ENCODE data around the gene LRRC8B. TPM values are rescaled to one million over a fixed set of nuclear protein-coding genes. Genes with fewer than 3 reads are reported as not detected.
A peak's percentile ranks its signal among the peaks of the same experiment; 100 is the strongest.
"Not testable (repeated sequence)": the region's sequence is repeated elsewhere in the genome, so short reads cannot be mapped to it uniquely, and the experiment has no call there.

The LRRC8B gene
- total RNA-seq, 1 experiment from 2014 or later = 1.1 TPM

DNA sequence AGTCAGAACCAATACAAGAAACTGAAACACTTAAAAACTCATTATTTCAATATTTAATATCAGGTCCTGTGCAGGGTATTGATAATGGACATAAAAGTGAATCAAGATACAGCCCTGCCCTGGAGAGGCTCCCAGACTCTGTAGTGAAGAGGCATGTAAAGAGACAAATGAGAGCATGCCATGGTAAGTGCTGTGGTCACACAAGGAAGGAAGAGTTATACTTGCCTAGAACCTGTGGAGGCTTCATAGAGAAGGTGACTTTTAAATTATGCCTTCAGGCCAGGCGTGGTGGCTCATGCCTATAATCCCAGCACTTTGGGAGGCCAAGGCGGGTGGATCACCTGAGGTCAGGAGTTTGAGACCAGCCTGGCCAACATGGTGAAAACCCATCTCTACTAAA lies 105.0 kb downstream of the LRRC8B start:
- H3K4me3 ChIP-seq, DNase-seq, H3K9me3 ChIP-seq, H3K36me3 ChIP-seq, H3K27me3 ChIP-seq: not testable (repeated sequence)

DNA sequence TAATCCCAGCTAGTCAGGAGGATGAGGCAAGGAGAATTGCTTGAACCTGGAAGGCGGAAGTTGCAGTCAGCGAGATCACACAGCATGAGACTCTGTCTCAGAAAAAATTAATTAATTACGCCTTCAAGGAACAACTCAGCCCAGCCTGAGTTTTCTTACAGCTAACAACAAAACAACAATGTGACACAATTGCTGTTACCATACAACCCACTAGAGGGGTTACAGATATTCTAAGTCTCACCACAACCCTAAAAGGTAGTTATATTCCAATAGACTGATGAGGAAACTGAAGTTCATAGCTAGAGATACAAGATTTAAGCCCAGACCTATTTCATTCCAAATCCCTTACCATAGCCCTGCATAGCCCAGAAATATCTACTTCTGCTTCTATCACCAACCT lies 105.4 kb downstream of the LRRC8B start:
- H3K9me3 ChIP-seq = no peaks in the 10 kb centered on the region
- H3K4me3 ChIP-seq = no peak overlapping the region
- no peak for DNase-seq
- H3K27me3 ChIP-seq = no peaks in the 10 kb centered on the region
- no peaks in the 10 kb centered on the region for H3K36me3 ChIP-seq

DNA sequence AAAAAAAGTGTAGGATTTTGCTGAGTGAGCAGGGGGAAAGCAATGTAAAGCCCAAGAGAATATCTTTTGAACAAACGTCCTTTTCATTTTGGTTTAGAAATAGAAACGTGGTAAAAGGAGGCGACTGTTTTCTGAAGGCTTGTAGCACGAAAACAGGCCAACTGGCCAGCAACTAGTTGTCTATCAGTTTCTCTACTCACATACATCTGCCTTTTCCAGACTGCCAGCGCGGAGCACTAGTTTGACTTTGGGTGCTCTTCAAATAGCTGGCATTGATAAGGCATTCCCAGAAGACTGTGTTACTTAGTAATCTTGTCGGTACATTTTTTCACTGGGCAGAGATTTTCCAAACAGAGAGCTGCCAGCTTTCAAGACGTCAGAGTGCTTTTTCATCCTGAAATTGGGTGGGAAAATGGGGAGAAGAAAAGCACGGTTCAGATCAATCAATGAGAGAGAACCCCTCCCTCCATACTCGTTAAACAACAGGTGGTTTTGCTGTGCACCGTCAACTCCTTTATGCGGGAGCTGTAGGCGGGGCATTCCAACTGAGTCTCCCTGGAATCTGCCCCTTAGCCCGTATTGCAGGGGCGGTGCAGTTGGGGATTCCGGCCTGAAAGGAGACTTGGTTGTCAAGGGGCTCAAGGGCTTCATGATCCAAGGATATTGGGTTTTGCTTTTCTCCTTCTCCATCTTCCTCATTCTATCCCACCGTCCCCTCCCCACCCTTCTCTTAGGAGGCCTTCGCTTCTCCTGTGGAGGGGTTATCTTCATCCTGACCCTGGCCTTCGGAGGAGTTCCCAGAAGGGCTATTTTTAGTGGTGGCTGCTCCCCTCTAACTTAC lies 107.4 kb downstream of the LRRC8B start:
- Histone ChIP-seq H3K9me3 (no peaks in the 10 kb centered on the region), H3K27me3 (no peaks in the 10 kb centered on the region), H3K36me3 (no peaks in the 10 kb centered on the region), H3K4me3 (peak overlapping the region; percentile 71)
- no peak for DNase-seq

DNA sequence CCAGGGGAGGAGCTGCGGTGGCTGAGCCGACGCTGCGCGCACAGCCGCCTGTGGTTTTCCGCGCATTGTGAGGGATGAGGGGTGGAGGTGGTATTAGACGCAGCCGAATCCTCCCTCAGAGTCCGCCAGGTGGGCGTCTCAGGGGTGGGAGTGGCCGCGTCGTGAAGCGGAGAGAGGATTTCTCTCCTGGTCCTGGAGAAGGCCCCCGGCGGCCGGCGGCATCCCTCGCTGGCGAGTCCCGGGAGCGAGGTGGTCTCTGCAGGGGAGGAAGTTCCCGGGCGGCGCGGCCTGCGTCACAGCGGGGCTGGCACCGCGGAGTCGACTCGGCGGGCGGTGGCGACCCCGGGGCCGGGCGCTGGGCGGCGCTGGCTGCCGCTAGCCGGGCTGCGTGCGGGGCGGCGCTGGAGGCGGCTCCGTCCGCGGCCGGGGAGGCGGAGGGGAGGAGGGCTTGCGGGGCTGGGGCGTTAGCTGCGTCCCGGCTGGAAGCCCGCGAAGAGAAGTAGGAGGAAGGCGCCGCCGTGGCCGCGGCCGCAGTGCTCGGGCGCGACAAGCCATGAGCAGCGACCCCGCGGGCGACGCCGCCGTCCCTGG lies 108.1 kb downstream of the LRRC8B start, which contains the start of gene LRRC8C:
TSS of gene LRRC8C (plus strand) at position 464 of the 591 bp plus-strand sequence. CDS start 53,354 bp downstream, outside the sequence.
- no peaks in the 10 kb centered on the region for H3K36me3 ChIP-seq
- peak; percentile 77 for DNase-seq
- H3K4me3 ChIP-seq = peak within 1 kb of the TSS; percentile 71
- no peaks in the 10 kb centered on the region for H3K27me3 ChIP-seq
- no peaks in the 10 kb centered on the region for H3K9me3 ChIP-seq

DNA sequence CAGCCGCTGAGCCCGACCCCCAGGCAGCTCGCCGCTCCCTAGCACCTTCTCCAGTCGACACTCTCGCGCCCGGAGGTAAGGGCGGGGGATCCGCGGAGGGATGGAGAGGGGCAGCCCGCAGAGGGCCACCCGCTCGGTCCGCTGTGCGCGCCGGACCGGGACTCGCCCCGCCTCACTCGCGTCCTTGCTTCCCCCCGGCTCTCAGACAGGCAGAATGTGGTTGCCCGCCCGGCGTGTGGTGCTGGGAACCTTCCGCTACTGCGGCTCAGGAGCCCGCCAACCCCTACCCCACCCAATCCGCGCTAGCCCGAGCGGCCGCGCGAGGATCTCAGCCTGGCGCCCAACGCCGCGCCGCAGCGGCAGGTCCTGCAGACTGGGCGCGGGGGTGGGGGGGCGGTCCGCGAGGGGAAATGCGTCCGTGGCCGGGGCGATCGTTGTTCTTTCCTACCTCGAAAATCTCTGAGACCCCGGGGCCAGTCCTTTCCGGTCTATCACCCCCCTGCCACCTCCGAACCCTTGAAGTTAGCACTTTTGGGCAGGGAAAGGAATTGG lies 108.7 kb downstream of the LRRC8B start:
- no peaks in the 10 kb centered on the region for H3K9me3 ChIP-seq
- H3K27me3 ChIP-seq = no peaks in the 10 kb centered on the region
- peak overlapping the region; percentile 71 for H3K4me3 ChIP-seq
- peak; percentile 68 for DNase-seq
- no peaks in the 10 kb centered on the region for H3K36me3 ChIP-seq

DNA sequence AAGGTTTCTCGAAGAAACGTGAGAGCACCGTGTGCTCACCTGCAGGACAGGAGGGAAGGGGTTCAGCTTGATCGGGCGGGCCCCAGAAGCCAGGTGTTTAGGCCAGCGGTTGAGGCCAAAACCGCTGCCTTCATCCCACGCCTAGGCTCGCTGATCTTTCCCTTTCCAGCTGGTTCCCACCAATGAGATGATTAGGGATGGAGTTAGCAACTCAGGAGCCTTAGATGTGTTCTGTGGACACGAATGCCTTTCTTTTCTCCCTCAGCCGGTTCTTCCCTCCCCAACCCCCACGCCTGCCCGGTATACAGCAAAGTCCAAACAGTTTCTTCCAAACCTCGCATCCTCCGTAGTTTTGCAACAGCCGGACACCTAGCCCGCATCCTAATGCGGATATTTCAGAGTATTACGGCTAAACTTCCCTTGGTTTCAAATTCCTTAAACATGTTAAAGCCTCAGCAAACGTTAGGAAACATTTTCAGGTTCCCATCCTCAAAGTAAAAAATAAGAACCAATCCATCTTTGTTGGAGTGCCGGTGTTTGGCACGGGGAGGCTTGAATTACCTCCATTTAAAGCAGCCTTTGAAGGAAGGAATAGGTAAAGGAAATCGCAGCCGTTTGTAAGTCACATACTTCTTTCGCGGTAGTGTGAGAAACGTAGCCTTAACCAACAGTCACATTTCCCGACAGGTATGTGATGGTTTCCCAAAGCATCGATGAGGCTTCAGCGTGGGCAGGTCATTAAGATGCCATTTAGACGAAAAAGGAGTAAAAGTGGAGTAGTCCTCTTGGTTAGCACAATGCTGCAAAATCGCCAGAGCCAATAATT lies 109.4 kb downstream of the LRRC8B start:
- DNase-seq = peak; percentile 6
- Histone ChIP-seq H3K36me3 (no peaks in the 10 kb centered on the region), H3K4me3 (peak overlapping the region; percentile 71), H3K9me3 (no peaks in the 10 kb centered on the region), H3K27me3 (no peaks in the 10 kb centered on the region)

DNA sequence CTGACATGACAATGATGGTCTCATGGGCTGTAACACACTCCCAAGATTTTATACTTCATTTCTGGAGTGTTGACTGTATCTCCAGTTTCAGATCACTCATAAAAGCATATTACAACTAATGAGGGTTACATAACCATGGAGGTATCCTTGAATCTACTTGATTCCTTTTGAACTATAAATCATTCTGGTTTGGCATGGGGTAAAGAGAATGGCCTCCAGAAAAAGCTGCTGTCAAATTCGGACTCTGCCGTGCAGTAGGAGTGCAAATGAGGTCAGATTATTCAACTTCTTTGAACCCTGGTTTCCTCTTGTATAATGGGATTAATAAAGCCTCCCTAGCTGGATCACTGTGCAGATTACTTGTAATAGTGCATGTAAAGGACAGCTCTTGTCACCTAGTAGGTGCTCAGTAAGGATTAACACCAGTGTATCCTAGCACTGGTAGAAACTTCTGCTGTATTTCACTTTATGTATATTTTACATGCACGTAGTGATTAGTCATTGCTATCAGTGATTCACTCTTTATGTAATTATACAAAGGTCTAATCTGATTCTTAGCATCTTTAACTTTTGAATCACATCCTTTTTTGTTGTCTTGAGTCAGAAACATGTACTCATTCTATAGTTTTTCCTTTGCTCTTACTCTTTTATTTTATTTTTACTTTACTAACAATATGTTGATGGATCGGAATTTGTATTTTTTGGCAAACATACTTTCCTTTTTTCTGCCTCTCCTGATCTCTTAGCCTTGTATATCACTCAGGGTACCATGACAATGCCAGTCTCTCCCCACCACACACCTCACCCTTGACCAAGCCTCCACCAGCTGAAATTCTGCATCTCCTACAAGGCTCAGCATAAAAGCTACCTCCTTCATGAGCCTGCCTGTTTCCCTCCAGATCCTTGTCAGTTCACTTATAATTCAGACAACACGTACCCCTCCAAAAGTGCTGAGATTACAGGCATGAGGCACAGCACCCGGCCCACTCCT lies 111.5 kb downstream of the LRRC8B start:
- H3K9me3 ChIP-seq = no peaks in the 10 kb centered on the region
- peak; percentile 25 for DNase-seq
- H3K36me3 ChIP-seq = no peaks in the 10 kb centered on the region
- H3K27me3 ChIP-seq = no peaks in the 10 kb centered on the region
- H3K4me3 ChIP-seq = no peak overlapping the region

DNA sequence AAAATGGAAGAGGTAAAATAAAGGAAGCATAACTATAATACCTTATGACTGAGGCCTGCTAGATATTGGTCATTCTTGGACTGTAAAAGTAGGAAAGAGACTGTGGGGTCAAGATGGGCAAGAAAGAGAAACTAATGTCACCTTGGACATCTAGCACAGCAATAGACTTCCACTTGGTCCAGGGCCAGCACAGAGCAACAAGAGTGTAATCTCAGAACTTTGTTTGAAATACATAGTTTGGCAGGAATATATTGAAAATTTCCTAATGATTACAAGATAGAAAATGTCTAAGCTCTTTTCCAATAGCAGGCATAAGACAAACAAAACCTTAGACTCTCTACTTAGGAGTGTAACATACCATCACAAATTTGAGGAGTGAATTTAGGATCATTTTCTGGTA lies 112.9 kb downstream of the LRRC8B start:
- H3K36me3 ChIP-seq = no peaks in the 10 kb centered on the region
- peak; percentile 7 for DNase-seq
- no peaks in the 10 kb centered on the region for H3K9me3 ChIP-seq
- no peak overlapping the region for H3K4me3 ChIP-seq
- H3K27me3 ChIP-seq = no peaks in the 10 kb centered on the region

DNA sequence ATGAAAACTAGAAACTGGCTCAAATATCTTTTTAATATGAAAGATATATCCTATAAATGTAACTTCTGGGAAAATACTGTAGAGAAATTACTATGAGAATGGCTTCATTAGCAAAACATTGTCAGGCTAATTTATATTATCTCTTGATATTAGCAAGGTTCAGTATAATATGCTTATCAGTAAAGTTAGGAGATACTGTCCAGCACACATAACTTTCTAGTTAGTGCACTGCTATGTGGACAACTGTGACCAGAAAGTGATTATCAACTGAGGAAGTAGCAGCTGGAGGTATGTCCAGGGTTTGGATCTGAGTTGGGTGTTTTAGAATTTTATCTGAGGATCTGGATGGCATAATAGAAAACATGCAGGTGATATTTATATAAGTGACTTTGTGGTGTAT lies 115.8 kb downstream of the LRRC8B start:
- H3K27me3 ChIP-seq = no peaks in the 10 kb centered on the region
- no peaks in the 10 kb centered on the region for H3K36me3 ChIP-seq
- H3K9me3 ChIP-seq = no peaks in the 10 kb centered on the region
- DNase-seq = no peak
- no peak overlapping the region for H3K4me3 ChIP-seq

DNA sequence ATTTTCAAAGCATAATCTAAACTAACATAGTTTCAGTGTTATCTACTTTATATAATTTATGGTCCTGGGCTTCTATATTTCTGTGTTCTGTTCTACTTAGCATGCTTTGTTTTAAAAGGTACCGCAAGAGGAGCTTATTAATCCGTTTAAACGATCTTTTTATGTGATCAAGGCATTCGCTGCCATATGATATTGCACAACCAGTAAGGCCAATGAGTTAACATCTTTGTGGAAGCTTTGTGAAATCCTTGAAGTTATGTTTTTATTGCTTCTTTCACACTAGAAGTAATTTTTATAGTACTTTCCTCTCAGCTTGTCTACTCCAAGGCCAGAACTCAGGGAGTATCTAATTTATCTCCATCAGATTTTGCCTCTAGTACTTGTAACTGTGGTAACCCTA lies 117.2 kb downstream of the LRRC8B start:
- Histone ChIP-seq H3K36me3 (no peaks in the 10 kb centered on the region), H3K4me3 (no peak overlapping the region), H3K27me3 (no peaks in the 10 kb centered on the region), H3K9me3 (no peaks in the 10 kb centered on the region; the same call in 1 of the 2 replicates)
- no peak for DNase-seq

DNA sequence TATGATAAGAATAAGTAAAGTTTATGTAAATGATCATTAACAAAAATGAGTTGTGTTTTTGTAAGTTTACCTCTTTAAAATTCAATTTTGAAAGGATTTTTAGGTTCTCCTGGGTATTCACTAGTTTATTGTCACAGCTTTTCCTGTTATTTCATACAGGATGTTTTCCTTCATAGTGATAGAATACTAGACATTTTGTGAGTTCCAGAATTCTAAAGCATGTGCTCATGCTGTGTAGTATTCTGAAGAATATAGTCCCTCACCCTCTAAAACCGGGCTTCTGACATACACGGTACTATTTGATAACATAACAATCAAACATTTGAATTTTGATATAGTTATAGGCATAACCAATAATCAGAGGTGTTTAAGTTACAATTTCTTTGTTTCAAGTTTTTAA lies 118.9 kb downstream of the LRRC8B start:
- Histone ChIP-seq H3K9me3 (no peaks in the 10 kb centered on the region; the same call in 1 of the 2 replicates), H3K4me3 (no peak overlapping the region), H3K27me3 (no peaks in the 10 kb centered on the region), H3K36me3 (no peaks in the 10 kb centered on the region)
- no peak for DNase-seq

DNA sequence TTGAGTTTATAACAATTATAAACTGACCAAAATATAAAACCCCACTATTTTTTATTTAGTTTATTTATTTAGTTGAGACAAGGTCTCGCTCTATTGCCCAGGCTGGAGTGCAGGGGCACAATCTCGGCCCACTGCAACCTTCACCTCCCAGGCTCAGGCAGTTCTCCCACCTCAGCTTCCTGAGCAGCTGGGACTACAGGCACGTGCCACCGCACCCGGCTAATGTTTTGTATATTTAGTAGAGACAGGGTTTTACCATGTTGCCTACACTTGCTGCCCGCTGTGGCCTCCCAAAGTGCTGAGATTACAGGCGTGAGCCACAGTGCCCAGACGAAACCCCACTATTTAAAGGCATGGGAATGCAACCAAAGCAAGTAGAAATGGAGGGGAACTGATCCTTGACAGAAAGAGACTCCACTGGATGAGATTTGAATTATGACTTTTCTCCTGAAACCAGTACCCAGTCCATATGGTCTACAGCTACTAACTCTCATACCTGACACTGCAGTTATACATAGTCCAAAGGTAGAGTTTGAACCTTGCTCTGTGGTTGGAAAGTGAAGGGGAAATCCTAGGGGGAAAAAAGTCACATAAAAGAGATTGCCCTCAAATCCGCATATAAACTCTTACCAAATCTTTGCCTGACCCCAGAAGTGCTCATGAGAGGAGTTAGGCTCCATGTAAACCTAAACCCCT lies 119.6 kb downstream of the LRRC8B start:
- Histone ChIP-seq H3K9me3 (no peaks in the 10 kb centered on the region; the same call in 1 of the 2 replicates), H3K36me3 (no peaks in the 10 kb centered on the region), H3K27me3 (no peaks in the 10 kb centered on the region), H3K4me3 (no peak overlapping the region)
- no peak for DNase-seq

DNA sequence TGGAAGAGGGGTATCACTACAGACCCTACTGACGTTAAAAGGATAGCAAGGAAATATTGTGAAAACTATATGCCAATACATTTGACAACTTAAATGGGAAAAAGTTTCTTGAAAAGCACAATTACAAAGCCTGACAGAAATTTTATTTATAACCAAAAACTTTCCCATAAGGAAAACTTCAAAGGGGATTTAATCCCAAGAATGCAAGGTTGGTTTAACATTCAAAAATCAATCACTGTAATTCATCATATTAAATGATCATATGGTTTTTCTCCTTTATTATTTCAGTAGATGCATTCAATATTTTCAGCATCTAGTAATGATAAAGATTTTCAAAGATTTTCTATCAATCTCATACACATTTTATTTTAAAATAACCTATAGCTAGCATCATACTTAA lies 121.6 kb downstream of the LRRC8B start:
- Histone ChIP-seq H3K9me3 (no peaks in the 10 kb centered on the region; the same call in 1 of the 2 replicates), H3K27me3 (no peaks in the 10 kb centered on the region), H3K4me3 (no peak overlapping the region), H3K36me3 (no peaks in the 10 kb centered on the region)
- no peak for DNase-seq

All from MG63 (cell line).